Large intestine (tissue), 3 donors: ENCODE measurements around the gene RRP36. TPM values are rescaled to one million over a fixed set of nuclear protein-coding genes. Genes with fewer than 3 reads are reported as not detected.
A peak's percentile ranks its signal among the peaks of the same experiment; 100 is the strongest.

Experiments
- DNase-seq, 2 donors: peaks; one replicate each; pipeline versions ENCODE4 v3.0.0 to v3.0.0-alpha.2; 2013
- H3K27ac ChIP-seq: one replicate; pipeline ENCODE4 v1.5.1; 2013; ENCODE audit warnings: low read length
- H3K27me3 ChIP-seq: 2 replicates; pipeline ENCODE4 v1.6.1; 2013; ENCODE audit warnings: low read length; ENCODE audit not compliant: control insufficient read depth, insufficient read depth
- H3K36me3 ChIP-seq: 2 replicates; pipeline ENCODE4 v1.6.1; 2013; ENCODE audit warnings: low read length; ENCODE audit not compliant: control insufficient read depth, insufficient read depth
- H3K4me1 ChIP-seq: one replicate; pipeline ENCODE4 v1.6.1; 2013; ENCODE audit warnings: low read length; ENCODE audit not compliant: control insufficient read depth, insufficient read depth
- H3K4me3 ChIP-seq: one replicate; pipeline ENCODE4 v1.5.1; 2013; ENCODE audit warnings: low read length
- H3K9me3 ChIP-seq: one replicate; pipeline ENCODE4 v1.6.1; 2013; ENCODE audit warnings: mild to moderate bottlenecking, low read depth, low read length, moderate library complexity; ENCODE audit not compliant: control insufficient read depth
- whole genome bisulfite sequencing: methylation state at CpG from one replicate; pipeline ENCODE4 v1.1.5; 2013; ENCODE audit warnings: low lambda C conversion rate; ENCODE audit not compliant: insufficient coverage; 5-methylcytosine and 5-hydroxymethylcytosine counted together
- polyA plus RNA-seq: library from polyadenylated mRNA; unstranded; fragments of 120-200 nt; gene quantifications from one replicate; pipeline ENCODE4 v1.2.1, GENCODE V29; 2013

Gene RRP36
- polyA plus RNA-seq, 1 donor = 52.1 TPM

- peak in 1 of 2 donors; percentile 24 for DNase-seq
- no peak overlapping the region for H3K27ac ChIP-seq
- no peak overlapping the region for H3K4me3 ChIP-seq
- H3K4me1 ChIP-seq = peaks cover 23% of the 10 kb centered on the region
- H3K36me3 ChIP-seq = peaks cover 36% of the 10 kb centered on the region
- no peaks in the 10 kb centered on the region for H3K27me3 ChIP-seq
- no CpG with 5 or more reads among the region's 12 CpGs for whole genome bisulfite sequencing
- H3K9me3 ChIP-seq = no peaks in the 10 kb centered on the region
These were observed 4.5 kb upstream of the RRP36 start for GRCh38 chr6:43016943-43017334.

DNA sequence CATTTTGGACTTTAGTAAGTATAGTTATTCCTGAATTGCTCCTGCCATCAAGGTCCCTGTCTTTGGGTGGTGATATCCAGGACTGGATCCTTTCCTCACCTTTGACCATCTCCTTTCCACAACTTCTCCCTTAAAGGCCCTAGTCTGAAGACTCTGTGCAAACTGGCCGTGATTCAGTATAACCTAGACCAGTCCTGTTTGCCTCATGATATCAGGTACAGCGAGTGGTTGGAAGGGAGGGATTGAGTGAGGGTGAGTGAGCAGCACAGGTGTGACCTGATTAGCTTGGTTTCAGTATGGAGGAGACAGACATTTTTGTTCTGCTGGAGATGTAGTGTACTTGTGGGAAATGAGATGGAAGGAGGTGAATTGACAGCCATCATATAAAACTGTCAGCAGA is 2.3 kb upstream of the RRP36 start:
- peaks cover 34% of the 10 kb centered on the region for H3K36me3 ChIP-seq
- H3K4me1 ChIP-seq = peaks cover 18% of the 10 kb centered on the region
- no peaks in the 10 kb centered on the region for H3K27me3 ChIP-seq
- no peaks in the 10 kb centered on the region for H3K9me3 ChIP-seq
- no peak overlapping the region for H3K27ac ChIP-seq
- no peak for DNase-seq
- WGBS = no CpG with 5 or more reads among the region's 2 CpGs
- H3K4me3 ChIP-seq = no peak overlapping the region

DNA sequence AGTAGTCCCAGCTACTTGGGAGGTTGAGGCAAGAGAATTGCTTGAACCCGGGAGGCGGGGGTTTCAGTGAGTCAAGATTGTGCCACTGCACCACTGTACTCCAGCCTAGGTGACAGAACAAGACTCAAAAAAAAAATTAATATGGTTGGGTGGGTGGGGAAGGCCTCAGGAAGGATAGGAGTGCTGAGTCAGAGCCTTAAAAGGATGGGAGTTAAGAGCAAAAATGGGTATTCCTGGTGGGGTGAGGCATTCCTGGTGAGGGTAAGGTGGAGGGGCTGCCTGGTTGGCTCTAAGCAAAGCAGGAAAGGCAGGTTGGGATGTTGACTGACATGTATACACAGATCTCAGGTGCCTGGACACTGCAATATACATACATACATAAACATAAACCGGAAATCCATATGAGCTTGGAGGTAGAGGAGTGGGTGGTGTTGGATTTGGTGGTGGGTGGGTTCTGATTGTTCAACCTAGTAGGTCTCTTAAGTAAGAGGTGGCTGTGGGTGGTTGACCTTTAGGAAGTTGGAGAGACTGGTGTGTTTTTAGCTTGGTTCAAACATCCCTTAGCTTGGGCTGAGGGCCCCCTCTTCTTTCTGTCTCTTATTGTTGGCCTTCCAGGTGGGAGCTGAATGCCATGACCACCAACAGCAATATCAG is 1.2 kb upstream of the RRP36 start:
- H3K4me3 ChIP-seq = no peak overlapping the region
- no peak overlapping the region for H3K27ac ChIP-seq
- peaks cover 18% of the 10 kb centered on the region for H3K4me1 ChIP-seq
- WGBS = no CpG with 5 or more reads among the region's 3 CpGs
- peaks cover 42% of the 10 kb centered on the region for H3K36me3 ChIP-seq
- no peak for DNase-seq
- H3K9me3 ChIP-seq = no peaks in the 10 kb centered on the region
- H3K27me3 ChIP-seq = no peaks in the 10 kb centered on the region

DNA sequence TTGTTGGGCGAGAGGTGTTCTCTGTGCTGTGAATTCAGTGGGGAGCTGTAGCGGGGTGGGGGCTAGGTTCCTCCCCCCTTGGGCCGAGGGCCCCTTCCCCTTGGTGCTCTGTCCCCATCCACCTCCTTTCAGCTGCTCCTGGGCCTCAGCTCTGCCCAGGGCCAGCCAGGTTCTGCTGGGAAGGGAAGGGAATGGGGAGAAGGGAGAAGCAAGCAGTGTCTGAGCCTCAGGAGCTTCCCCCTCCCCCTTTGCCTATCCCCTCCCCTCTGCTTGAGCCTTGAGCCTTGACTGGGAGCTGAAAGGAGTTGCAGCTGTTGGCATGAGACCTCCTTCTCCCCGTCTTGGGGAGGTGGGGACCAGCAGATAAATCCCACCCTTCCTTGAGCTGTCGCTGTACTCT is 576 bp upstream of the RRP36 start:
- WGBS = no CpG with 5 or more reads among the region's 5 CpGs
- Histone ChIP-seq H3K27ac (peak overlapping the region; percentile 53), H3K4me1 (peaks cover 15% of the 10 kb centered on the region), H3K36me3 (peaks cover 47% of the 10 kb centered on the region), H3K4me3 (peak overlapping the region; percentile 77), H3K27me3 (no peaks in the 10 kb centered on the region), H3K9me3 (no peaks in the 10 kb centered on the region)
- DNase-seq = peak in 1 of 2 donors; percentile 22

DNA sequence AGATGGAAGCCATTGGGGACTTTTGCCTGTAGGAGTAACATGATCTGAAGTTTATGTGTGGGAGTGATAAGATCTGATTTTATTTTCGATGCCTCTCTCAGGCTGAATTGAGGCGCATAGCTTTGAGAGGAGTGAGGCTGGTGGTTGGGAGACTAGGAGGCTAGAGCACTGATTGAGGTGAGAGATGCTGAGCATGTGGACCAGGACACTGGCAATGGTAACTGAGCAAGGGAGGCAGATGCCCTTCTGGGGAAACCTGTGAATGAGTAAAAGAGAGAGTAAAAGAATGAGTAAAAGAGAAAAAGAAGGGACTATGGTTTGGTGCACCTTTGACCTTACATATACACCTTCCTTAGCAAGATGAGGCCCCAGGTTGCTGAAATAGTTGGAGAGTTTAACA is 3.0 kb downstream of the RRP36 start:
- no CpG with 5 or more reads among the region's 2 CpGs for WGBS
- H3K27me3 ChIP-seq = no peaks in the 10 kb centered on the region
- DNase-seq = no peak
- no peak overlapping the region for H3K27ac ChIP-seq
- peaks cover 6% of the 10 kb centered on the region for H3K4me1 ChIP-seq
- H3K36me3 ChIP-seq = peaks cover 57% of the 10 kb centered on the region
- no peak overlapping the region for H3K4me3 ChIP-seq
- H3K9me3 ChIP-seq = no peaks in the 10 kb centered on the region

DNA sequence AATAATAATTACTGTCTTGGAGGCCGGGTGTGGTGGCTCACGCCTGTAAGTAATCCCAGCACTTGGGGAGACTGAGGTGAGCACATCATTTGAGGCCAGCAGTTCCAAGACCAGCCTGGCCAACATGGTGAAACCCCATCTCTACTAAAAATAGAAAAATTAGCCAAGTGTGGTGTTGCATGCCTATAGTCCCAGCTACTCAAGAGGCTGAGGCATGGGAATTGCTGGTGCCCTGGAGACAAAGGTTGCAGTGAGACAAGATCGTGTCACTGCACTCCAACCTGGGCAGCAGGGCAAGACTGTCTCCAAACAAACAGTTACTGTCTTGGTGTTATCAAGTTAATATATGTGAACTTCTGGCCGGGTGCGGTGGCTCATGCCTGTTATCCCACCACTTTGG is 4.9 kb downstream of the RRP36 start:
- no CpG with 5 or more reads among the region's 5 CpGs for WGBS
- Histone ChIP-seq H3K4me1 (peaks cover 3% of the 10 kb centered on the region), H3K27me3 (no peaks in the 10 kb centered on the region), H3K36me3 (peaks cover 56% of the 10 kb centered on the region), H3K4me3 (no peak overlapping the region), H3K9me3 (no peaks in the 10 kb centered on the region), H3K27ac (no peak overlapping the region)
- DNase-seq = no peak

DNA sequence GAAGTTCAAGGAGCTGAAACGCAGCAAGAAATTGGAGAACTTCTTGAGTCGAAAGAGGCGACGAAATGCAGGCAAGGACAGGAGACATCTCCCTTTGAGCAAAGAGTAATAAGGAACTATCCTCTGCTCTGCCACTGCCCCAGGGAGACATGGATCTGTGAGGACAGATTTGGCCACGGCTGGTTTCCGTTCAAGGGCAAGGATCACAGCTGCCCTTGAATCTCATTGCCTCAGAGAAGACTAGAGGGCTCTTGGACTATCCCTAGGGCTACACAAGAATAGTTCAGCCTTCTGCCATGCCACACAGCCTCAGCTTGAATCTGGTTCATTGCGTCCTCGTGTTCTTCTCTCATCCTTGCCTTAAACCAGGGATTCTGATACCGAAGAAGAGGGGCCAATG is 7.7 kb downstream of the RRP36 start:
- Histone ChIP-seq H3K4me1 (peaks cover 1% of the 10 kb centered on the region), H3K9me3 (no peaks in the 10 kb centered on the region), H3K36me3 (peaks cover 74% of the 10 kb centered on the region), H3K4me3 (no peak overlapping the region), H3K27me3 (no peaks in the 10 kb centered on the region), H3K27ac (no peak overlapping the region)
- DNase-seq = no peak
- no CpG with 5 or more reads among the region's 9 CpGs for WGBS

DNA sequence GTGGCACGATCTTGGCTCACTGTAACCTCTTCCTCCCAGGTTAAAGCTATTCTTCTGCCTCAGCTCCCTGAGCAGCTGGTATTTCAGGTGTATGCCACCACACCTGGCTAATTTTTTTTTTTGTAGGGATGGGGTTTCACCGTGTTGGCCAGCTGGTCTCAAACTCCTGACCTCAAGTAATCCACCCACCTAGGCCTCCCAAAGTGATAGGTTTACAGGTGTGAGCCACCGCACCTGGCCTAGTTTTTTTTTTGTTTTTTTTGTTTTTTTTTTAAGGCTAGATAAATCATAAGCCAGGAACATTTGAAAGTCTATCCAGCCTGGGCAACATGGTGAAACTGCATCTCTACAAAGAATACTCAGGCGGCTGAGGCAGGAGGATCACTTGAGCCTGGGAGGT is 10.9 kb downstream of the RRP36 start:
- 100% methylated on average over 1 of the region's 4 CpGs for WGBS
- Histone ChIP-seq H3K27me3 (no peaks in the 10 kb centered on the region), H3K36me3 (peaks cover 69% of the 10 kb centered on the region), H3K4me3 (no peak overlapping the region), H3K9me3 (no peaks in the 10 kb centered on the region), H3K4me1 (peaks cover 22% of the 10 kb centered on the region), H3K27ac (no peak overlapping the region)
- no peak for DNase-seq

GRCh38 chr6:43033496-43034189 is 12.2 kb downstream of the RRP36 start:
- Histone ChIP-seq H3K27ac (peak overlapping the region; percentile 65), H3K9me3 (no peaks in the 10 kb centered on the region), H3K27me3 (no peaks in the 10 kb centered on the region), H3K36me3 (peaks cover 72% of the 10 kb centered on the region), H3K4me1 (peaks cover 22% of the 10 kb centered on the region), H3K4me3 (no peak overlapping the region)
- no peak for DNase-seq
- WGBS = no CpG with 5 or more reads among the region's 2 CpGs

DNA sequence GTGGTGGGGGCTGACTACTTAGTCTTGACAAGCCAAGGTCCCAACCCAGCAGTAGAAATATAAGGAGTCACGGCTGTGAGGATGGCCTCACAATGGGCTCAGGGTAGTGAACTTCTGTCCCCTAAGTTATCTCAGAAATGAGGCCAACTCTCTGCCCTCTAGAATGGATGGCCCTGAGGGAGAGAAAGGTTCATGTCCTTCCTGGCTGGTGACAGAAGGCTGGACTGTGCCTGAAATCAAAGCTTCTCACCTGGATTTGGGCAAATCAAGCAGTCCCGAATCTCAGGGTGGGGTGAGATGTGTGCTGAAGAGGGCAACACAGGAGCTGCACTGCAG is 12.7 kb downstream of the RRP36 start:
- H3K4me1 ChIP-seq = peaks cover 22% of the 10 kb centered on the region

More for the DNA sequence above, 12.7 kb downstream of the RRP36 start:
- H3K27me3 ChIP-seq = no peaks in the 10 kb centered on the region
- WGBS = no CpG with 5 or more reads among the region's 2 CpGs
- H3K27ac ChIP-seq = peak overlapping the region; percentile 65
- peak in 1 of 2 donors; percentile 74 for DNase-seq
- H3K36me3 ChIP-seq = peaks cover 72% of the 10 kb centered on the region
- H3K9me3 ChIP-seq = no peaks in the 10 kb centered on the region
- H3K4me3 ChIP-seq = no peak overlapping the region
